22Rv1 (cell line): ENCODE data around the gene RPTOR.

Experiments used
- H3K27ac ChIP-seq: fragments of 450-650 bp; 2 replicates; pipeline ENCODE4 v1.5.1; 2017
- CTCF ChIP-seq: fragments of 450-650 bp; IDR thresholded peaks from 2 replicates; pipeline ENCODE4 v1.5.1; 2017; ENCODE audit warnings: mild to moderate bottlenecking
- ZFX ChIP-seq: fragments of 450-650 bp; IDR thresholded peaks from 2 replicates; pipeline ENCODE4 v1.6.1; 2017; ENCODE audit warnings: antibody characterized with exemption, borderline replicate concordance

The RPTOR gene

GRCh38 chr17:80908211-80908610 is 363.6 kb downstream of the RPTOR start:
- TF ChIP-seq ZFX (no peak), CTCF (no peak)
- no peak overlapping the region for H3K27ac ChIP-seq

GRCh38 chr17:80908776-80909175 is 364.1 kb downstream of the RPTOR start:
- TF ChIP-seq CTCF (no peak), ZFX (no peak)
- no peak overlapping the region for H3K27ac ChIP-seq

- no peak for TF ChIP-seq ZFX
- no peak for TF ChIP-seq CTCF
- no peak overlapping the region for H3K27ac ChIP-seq
These were observed 365.0 kb downstream of the RPTOR start for GRCh38 chr17:80909635-80910034.

- H3K27ac ChIP-seq = no peak overlapping the region
- TF ChIP-seq CTCF (no peak), ZFX (no peak)
These were observed 365.4 kb downstream of the RPTOR start for GRCh38 chr17:80910043-80910442.

GRCh38 chr17:80912476-80912875 is 367.8 kb downstream of the RPTOR start:
- no peak for TF ChIP-seq ZFX
- TF ChIP-seq CTCF = no peak
- H3K27ac ChIP-seq = no peak overlapping the region

- TF ChIP-seq CTCF = no peak
- no peak overlapping the region for H3K27ac ChIP-seq
These were observed 369.5 kb downstream of the RPTOR start for GRCh38 chr17:80913928-80914821.

- H3K27ac ChIP-seq = no peak overlapping the region
- TF ChIP-seq ZFX (no peak), CTCF (no peak)
These were observed 371.6 kb downstream of the RPTOR start for GRCh38 chr17:80916246-80916645.
